ENCODE measurements around the gene E2F7. TPM values are rescaled to one million over a fixed set of nuclear protein-coding genes. Genes with fewer than 3 reads are reported as not detected.
A peak's percentile ranks its signal among the peaks of the same experiment; 100 is the strongest.

The E2F7 gene, protein sequence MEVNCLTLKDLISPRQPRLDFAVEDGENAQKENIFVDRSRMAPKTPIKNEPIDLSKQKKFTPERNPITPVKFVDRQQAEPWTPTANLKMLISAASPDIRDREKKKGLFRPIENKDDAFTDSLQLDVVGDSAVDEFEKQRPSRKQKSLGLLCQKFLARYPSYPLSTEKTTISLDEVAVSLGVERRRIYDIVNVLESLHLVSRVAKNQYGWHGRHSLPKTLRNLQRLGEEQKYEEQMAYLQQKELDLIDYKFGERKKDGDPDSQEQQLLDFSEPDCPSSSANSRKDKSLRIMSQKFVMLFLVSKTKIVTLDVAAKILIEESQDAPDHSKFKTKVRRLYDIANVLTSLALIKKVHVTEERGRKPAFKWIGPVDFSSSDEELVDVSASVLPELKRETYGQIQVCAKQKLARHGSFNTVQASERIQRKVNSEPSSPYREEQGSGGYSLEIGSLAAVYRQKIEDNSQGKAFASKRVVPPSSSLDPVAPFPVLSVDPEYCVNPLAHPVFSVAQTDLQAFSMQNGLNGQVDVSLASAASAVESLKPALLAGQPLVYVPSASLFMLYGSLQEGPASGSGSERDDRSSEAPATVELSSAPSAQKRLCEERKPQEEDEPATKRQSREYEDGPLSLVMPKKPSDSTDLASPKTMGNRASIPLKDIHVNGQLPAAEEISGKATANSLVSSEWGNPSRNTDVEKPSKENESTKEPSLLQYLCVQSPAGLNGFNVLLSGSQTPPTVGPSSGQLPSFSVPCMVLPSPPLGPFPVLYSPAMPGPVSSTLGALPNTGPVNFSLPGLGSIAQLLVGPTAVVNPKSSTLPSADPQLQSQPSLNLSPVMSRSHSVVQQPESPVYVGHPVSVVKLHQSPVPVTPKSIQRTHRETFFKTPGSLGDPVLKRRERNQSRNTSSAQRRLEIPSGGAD
- total RNA-seq, result 0.29 TPM
- long read RNA-seq, result 0 reads

DNA sequence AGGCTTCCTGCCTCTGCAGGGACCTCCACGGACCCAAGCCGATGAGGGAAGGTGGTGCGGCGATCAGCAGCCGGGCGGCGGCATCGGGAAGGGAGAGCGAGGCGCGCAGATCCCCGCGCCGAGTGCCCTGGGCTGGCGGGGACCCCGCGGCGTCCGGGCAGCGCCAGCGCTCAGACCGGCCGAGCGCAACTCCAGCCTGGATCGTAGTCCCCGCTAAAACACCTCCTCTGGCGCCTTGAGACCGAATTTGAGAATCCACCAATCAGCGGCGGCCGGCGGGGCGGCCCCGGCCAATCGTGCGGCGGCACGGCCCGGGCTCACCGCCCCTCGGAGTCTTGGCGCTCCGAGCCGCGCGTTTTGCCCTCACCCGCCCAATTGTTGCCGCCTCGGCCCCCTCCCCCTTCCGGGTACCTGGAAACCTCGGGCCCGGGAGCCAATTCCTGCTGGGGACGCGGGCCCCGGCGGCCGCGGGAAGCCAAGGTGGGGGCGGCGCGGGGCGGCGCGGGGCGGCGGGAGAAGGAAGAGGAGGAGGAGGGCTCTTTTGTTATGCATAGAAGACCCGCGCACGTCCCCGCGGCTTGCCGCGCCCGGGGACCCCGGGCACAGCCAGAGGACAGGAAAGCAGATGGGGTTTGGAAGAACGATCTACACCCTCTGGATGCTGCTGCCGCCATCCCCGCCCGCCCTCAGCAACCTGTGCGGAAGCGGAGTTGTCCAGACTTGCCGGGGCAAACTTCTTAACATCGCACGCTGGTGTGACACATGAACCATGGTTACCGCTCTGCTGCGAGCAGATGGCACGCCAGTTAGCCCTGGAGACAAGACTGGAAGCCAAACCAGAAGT lies at the start of gene E2F7:
Gene E2F7, minus strand, starts transcription at position 209 of the 844 bp plus-strand sequence. CDS start 934 bp downstream, outside the sequence.
- H3K27ac ChIP-seq, result no peak within 1 kb of the TSS
- TF ChIP-seq, protein P1, sequence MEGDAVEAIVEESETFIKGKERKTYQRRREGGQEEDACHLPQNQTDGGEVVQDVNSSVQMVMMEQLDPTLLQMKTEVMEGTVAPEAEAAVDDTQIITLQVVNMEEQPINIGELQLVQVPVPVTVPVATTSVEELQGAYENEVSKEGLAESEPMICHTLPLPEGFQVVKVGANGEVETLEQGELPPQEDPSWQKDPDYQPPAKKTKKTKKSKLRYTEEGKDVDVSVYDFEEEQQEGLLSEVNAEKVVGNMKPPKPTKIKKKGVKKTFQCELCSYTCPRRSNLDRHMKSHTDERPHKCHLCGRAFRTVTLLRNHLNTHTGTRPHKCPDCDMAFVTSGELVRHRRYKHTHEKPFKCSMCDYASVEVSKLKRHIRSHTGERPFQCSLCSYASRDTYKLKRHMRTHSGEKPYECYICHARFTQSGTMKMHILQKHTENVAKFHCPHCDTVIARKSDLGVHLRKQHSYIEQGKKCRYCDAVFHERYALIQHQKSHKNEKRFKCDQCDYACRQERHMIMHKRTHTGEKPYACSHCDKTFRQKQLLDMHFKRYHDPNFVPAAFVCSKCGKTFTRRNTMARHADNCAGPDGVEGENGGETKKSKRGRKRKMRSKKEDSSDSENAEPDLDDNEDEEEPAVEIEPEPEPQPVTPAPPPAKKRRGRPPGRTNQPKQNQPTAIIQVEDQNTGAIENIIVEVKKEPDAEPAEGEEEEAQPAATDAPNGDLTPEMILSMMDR (IDR thresholded peaks at IDR 0.05), result no peak

DNA sequence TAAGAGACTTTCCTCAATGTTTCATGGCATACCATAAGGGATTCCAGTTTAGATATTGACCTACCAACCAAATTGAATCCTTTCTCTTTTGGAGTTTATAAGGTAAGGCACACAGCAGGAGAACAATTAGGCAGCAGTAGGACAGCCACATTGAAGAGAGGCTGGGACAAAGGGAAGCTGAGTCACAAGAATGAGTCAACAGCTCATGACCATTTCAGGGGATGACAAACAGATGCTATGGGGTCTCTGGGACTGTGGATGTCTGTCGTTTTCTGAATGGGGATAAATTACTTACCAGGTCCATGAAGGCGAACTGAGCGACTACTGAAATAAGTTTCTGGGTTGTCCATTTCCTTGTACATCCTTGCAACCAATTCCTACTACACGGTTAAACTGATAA lies 48.6 kb upstream of the E2F7 start:
- no peak for DNase-seq
- Histone ChIP-seq H3K27me3 (no peaks in the 10 kb centered on the region), H3K4me3 (no peak overlapping the region), H3K36me3 (no peaks in the 10 kb centered on the region), H3K27ac (no peak overlapping the region), H3K4me1 (no peaks in the 10 kb centered on the region), H3K9me3 (no peaks in the 10 kb centered on the region)
- no peak for ATAC-seq
- intact Hi-C loops (cut with DNase I), result no loop called here
- TF ChIP-seq, protein P1 (IDR thresholded peaks at IDR 0.05), result no peak

More for the DNA sequence above, at the start of gene E2F7:
- H3K9me3 ChIP-seq, result no peaks in the 10 kb centered on the region
- H3K4me3 ChIP-seq, result peak within 1 kb of the TSS; percentile 85
- DNase-seq, result peak; percentile 92
- H3K27me3 ChIP-seq, result peaks cover 20% of the 10 kb centered on the region
- H3K36me3 ChIP-seq, result no peaks in the 10 kb centered on the region
- intact Hi-C loops (cut with DNase I), result no loop called here
- H3K4me1 ChIP-seq, result peaks cover 28% of the 10 kb centered on the region
- peak; percentile 98 for ATAC-seq

DNA sequence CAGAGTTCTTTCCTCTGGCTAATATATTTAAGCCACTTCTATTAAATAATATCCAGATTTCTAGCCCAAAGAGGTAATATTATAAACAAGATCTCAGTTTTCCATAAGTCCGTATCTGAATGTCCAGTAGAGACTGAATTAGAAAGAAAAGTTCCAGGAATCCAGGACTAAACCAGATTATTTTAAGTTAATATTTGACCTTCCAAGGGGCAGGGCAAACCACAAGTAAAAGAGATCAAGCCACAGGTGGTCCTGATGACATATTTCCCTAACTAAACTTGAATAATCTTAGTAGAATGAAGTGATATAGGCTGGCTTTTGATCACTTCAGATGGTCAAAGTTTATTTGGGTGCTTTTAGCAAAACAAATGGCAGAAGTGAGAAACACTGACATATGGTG lies 43.3 kb upstream of the E2F7 start:
- ATAC-seq (no peak), DNase-seq (no peak)
- TF ChIP-seq, protein P1 (IDR thresholded peaks at IDR 0.05), result no peak
- Histone ChIP-seq H3K4me1 (no peaks in the 10 kb centered on the region), H3K27me3 (no peaks in the 10 kb centered on the region), H3K4me3 (no peak overlapping the region), H3K27ac (no peak overlapping the region), H3K9me3 (no peaks in the 10 kb centered on the region), H3K36me3 (no peaks in the 10 kb centered on the region)
- intact Hi-C loops (cut with DNase I), result no loop called here

DNA sequence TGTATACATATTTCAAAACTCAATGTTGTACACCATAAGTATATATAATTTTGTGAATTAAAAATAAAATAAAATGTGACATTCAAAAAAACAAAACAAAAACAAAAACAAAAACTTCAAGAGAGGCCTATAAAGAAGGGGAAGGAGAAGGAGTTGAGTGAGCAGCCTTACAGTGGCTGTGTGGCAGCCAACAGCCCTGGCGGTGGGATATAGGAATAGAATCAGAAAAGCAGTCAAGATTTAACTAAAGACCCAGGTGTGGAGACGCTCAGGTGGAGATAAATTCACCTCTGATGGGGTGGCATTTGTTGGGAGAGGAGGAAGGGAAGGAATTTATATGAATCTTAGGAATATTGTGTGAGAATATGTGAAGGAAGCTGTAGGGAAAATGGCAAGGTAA lies 41.8 kb upstream of the E2F7 start:
- H3K4me1 ChIP-seq, result no peaks in the 10 kb centered on the region
- no peaks in the 10 kb centered on the region for H3K9me3 ChIP-seq
- TF ChIP-seq, protein P1 (IDR thresholded peaks at IDR 0.05), result no peak
- H3K4me3 ChIP-seq, result no peak overlapping the region
- H3K36me3 ChIP-seq, result no peaks in the 10 kb centered on the region
- DNase-seq (no peak), ATAC-seq (no peak)
- intact Hi-C loops (cut with DNase I), result no loop called here
- H3K27me3 ChIP-seq, result no peaks in the 10 kb centered on the region
- no peak overlapping the region for H3K27ac ChIP-seq

DNA sequence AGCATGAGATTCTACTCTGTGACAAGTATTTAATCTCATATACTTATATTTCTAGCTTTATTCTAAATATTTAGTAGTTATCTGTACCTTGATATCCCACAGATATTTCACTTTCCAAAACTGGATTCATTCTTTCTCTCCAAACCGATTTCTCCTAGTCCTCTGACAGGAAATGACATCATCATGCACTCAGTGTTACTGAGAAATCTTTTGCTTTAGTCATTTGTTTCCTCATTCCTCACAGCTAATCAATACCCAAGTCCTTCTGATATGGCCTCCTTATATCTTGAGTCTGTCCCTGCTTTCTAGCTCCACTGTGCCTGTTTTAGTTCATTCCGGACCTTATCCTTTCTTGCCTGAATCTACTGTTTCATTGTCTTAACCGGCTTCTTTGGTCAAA lies 39.4 kb upstream of the E2F7 start:
- Histone ChIP-seq H3K4me1 (no peaks in the 10 kb centered on the region), H3K9me3 (no peaks in the 10 kb centered on the region), H3K36me3 (no peaks in the 10 kb centered on the region), H3K4me3 (no peak overlapping the region), H3K27me3 (no peaks in the 10 kb centered on the region), H3K27ac (no peak overlapping the region)
- DNase-seq (no peak), ATAC-seq (no peak)
- intact Hi-C loops (cut with DNase I), result no loop called here
- TF ChIP-seq, protein P1 (IDR thresholded peaks at IDR 0.05), result no peak

All from upper lobe of right lung (tissue), 1 donor.